Stromal cell of bone marrow (primary cell): Measurements from ENCODE around the gene CELF2.
A peak's percentile ranks its signal among the peaks of the same experiment; 100 is the strongest.

ENCODE experiments used
- DNase-seq: peaks from one replicate; pipeline ENCODE4 v3.0.0-alpha.2; 2012; ENCODE audit warnings: low read depth

CELF2 gene

DNA sequence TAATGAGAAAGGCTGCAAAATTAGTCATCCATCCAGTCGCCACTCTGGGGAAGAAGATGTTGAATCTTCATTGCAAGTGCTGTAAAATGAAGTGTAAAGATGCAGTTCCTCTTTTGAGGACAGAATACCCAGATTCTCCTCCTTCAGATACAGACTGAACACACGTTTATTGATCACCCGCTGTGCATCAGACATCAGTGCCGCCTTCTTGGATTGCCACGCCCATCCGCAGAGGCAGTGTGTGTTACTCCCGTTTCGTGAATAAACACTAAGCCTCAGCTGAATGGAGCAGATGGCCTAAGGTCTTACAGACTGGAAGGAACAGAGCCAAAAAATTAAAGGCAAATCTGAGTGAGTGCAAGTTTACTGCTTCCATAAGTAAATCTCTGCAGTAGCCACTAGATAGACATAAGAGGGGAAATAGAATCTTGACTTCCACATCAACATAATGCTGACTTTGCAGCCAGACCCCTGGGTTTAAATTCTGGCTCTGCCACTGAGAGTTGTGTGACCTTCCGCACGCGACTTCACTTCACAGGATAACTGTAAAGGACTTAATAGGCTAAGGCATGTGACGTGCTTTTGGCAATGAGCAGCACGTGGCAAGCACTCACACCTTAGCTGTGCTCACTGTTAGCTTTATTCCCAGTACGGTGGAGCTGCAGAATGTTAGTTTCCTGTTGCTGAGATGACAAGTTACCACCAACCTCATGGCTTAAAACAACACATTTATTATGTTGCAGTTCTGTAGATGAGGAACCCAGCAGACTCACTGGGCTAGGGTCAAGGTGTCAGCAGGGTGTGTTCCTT lies 285.9 kb downstream of the CELF2 start:
- no peak for DNase-seq

DNA sequence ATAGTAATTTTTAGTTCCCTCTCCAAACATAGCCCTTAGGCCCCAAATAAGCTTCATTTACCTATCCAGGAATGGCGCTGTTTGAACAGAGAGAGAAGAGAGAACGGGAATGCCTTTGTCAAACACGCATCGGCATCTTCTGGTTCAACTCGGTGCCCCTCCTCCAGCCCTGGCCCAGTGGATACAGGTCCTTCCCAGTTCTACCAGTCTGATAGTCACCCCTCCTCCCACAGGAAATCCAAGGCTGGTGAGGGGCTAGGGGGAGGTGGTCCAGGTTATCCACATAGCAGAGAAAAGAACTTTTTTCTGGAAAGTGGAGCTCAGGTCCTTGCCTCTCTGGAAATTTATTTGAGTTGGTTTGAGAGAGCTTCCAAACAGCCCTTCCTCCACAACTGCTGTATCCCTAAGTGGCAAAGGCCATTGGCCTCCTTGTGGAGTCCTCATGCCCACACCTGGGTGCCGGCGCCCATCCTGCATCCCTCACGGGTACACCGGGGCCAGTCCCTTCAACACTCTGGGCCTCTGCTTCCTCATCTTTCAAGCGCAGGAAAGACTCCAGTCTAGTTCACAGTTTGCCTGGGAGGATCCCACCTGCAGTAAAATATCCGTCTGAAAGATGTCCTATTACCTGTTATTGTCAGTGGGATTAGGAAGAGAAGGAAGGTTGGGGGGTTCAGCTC lies 287.4 kb downstream of the CELF2 start:
- no peak for DNase-seq

DNA sequence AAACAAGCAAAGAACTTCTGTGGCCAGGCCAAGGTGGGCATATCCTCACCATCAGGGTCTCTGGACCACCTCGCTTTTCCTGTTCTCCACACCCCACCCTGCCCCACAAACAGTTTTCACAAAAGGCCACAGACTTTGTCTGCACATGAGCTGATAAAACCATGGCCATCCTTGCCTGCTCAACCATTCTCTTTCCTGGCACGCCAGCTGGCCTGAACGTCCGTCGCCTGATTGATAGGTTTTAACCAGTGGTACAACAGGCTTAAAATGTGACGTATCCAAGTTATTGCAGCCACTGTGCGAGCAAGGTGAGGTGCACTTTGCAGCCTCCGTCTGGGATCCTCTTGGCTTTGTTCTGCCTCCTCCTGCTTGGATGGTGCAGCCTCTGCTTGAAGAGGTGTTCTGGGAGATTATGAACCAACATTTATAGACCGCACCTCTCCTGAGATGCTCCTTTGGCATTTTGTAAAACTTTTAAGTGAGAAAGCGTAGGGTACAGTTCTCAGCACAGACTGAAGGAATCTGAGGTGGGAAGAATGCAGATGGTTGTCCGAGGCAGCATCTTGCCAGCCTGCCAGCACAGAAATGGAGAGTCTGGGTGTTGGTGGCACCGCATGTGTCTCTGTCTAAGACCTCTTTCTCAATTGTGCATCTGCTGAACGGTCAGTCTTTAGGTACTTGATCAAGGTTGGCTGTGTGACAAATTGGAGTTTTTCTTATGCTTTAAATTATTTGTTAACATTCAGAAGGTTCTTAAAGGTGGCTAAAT lies 288.3 kb downstream of the CELF2 start:
- DNase-seq, result no peak

DNA sequence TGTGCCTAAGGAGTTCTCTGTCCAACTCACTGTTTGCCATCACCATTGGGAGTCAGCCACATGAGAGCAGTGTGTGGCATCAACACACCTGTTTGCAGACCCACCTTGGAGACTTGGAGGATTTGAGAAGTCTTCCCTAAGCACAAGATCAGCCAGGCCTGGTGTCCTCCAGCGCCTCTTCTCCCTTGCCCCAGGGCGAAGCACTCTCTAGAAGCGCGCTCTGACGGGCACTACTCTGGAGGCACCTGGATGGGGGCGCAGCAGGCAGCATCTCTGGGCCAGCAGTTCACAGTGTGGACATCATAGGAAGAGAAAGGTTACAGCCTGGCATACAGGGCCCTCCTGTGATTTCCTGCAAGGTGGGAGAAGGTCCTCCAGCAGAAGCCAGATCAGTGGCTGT lies 289.3 kb downstream of the CELF2 start:
- DNase-seq, result no peak

DNA sequence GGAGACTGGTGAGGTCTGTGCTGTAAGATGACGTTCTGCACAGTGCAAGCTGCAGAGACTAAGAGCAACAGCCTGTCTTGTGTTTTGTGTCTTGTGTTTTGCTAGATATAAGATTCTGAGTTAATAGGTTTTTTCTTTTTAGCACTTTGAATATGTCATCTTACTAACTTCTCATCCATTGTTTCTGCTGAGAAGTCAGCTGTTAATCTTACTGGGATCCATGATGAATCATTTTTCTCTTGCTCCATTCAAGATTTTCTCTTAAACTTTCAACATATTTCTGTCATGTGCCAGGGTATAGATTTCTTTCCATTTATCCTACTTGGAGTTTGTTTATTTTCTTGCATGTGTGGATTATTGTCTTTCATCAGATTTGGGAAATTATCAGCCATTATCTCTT lies 290.3 kb downstream of the CELF2 start:
- DNase-seq, result no peak

DNA sequence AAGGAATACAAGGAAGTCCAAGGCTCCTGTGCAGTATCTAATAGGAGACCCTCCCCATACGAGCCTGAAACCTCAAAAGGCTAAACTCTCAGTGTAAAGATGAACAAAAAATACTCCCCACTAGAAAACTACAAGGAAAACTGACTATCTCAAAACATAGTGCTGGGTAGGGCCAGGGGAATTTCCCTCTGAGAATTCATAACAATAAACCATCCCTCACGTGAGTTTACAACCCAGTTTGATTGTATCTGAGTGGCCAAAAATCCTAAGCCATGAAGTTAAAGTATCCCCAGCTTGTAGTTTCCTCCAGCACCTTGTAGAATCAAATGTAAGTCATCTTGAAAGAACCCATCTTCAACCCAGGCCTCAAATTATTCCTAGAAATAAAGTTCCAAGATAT lies 293.4 kb downstream of the CELF2 start:
- no peak for DNase-seq

DNA sequence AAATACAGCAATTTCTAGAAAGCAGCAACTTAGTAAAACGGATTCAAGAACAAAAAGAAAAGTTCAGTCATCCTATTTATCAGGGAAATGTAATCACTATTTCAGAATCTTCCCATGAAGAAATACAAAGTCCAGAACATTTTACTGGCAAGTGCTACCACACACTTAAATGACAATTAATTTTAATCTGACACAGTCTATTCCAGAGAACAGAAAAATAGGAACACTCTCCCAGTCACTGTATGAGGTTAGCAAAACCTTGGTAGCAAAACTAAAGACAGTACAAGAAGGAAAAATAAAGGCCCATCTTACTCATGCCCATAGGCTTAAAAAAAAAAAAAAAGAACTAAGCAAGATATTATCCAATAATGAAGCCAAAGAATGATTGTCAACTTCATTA lies 295.8 kb downstream of the CELF2 start:
- DNase-seq, result no peak

DNA sequence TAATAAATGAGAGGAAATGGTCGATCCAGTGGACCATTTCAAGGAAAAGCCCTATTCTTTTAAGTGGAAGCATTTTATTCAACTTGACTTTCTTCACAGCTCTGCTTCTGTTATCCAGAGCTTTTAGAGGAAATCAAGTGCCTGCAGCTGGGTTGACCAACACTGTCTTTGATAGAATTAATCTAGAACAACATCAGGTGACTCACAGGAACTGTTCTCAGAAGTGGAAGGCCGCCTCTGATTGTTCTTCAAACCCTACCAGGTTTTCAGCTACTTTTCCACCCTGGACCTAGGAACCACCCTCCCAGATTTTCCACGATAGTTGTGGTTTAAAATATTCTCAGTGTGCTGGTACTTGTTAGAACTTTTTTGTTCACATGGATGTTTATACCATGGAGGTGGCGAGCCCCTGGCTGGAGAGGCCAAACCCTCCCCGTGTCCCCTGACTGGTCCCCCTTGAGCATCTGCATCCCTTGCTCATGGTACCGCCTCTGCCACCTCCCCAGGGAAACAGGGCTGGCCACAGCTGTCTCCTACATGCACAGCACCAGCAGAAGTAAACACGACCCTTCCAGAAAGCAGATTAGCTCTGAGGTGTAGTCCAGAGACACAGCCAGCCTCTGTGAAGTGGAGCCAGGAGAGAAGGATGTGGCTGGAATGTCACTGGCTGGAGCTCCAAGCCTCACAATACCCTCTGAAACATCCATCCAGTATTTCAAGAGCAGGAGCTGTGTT lies 300.4 kb downstream of the CELF2 start:
- no peak for DNase-seq

DNA sequence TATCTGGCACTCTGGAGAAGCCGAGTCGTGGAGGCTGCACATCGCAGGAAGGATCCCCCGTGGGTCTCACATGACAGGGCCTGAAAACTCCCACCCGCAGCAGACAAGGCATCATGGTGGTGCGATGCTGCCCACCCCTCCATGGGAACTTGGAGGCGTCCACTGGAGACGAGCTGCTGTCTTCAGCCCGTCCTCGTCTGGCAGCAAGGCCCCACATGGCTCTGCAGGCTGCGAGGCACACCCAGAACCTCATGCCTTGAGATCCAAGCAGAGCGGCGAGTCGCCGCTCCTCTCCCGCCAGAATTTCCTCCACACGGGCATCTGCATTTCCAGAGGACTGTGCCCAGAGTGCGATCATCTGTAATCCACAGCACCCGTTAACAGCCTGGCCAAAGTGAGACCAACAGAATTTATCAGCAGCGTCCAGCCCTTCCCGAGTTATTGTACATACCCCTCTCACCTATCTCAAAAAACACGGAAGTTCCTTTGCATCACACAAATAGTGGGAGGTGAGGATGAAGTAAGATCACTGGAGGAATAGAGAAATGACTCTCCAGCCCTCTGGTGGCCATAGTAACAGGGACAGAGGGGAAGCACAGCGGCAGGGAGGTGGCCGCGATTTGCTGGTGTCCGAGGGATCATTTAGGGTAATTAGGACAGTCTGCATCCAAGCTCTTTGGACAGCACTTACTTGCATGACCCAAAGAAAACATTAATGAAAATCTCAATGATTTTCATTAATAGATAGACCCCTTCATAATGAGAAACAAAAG lies 301.3 kb downstream of the CELF2 start:
- DNase-seq, result no peak

DNA sequence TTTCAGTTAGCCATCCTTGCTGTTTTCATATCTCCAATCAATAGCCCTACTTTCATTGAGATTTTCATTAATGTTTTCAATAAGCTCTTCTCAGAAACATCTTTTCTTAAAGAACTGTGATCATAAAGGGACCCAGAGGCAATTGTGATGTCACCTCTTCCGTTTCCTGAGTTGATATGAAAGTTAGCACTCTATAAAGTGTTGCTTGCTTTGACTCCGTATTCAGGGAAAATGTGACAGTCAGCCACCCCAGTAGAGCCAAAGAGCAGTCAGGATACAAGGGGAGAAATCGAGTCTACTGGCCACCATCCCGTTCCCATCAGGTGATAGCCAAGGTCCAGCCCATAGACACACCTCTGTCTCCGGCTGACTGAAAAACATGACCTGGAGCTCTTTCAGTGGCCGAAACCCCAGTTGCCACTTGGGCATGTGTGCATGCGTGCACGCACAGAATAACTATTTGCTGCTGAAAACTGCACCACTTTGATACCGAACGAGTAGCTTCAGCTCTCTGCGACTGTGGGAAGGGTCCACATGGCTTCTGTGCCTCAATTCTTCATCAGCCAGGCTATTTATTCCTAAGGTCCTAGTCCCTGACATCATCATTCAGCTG lies 302.4 kb downstream of the CELF2 start:
- no peak for DNase-seq

DNA sequence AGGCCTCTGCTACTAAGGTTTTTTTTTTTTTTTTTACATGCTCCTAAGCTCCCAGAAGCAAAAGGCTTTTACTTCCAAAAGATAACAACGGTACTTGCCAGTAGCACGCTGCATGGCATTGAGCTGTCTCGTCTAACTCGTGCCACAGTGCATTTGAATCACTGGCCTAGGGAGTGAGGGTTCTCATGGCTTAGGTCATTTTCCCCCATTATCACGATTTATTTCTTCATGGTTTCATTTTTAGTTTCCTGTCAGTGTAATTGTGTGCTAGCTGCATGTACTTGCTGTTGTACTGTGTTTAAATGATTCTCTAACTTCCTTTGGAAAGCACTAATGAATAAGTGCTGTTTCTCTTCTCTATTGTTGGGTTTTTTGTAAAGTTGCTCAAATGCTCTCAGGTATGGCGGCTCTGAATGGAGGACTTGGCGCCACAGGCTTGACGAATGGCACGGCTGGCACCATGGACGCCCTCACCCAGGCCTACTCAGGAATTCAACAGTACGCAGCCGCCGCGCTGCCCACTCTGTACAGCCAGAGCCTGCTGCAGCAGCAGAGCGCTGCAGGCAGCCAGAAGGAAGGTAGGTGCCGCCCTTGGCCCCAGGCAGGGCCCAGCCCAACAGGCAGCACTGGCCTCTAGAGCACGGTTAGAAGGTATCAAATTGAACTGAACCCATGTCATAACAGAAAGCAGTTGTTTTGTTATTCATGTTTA lies 303.3 kb downstream of the CELF2 start:
- no peak for DNase-seq

DNA sequence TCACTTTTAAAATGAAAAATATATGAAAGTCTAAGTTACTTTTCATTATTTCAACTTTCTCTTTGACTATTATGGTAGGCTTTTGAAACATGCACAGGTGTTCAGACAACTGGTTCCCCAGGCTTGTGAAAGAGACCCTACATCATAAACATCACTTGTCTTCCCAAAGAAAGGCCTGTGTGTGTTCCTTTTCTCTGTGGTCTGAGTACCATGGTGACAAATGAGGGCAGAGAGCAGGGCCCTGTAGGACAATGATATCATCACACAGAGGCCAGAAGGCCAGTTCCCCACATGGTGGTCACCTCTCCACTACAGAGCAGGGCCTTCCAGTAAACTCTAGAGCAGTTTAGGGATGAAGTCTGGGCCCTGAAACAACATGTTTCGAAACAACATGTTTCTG lies 305.0 kb downstream of the CELF2 start:
- no peak for DNase-seq

DNA sequence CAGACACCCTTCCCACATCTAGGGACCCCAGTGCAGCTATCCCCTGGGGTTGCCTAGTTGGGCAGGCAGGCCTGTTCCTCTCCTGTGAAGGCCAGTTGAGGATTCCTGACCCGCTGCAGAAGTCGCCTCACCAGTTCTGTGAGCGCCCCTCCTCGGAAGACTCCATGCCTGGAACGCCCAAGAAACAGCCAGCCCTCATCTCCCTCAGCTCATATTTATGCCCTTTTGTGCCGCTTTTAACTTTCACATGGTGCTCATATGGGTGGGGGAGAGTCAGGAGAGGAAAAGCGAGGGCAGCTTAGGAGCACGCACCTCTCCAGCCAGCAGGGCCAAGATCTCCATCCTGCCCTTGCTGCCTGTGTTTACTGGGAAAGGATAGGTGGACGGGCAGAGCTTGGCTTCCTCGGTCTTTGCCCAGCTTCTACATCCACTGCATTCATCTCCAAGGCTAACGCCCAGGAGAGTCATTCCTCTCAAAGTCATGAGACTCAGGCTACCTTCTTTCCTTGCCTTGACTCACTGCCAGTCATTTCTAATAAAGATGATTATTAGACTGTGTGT lies 307.2 kb downstream of the CELF2 start:
- no peak for DNase-seq

DNA sequence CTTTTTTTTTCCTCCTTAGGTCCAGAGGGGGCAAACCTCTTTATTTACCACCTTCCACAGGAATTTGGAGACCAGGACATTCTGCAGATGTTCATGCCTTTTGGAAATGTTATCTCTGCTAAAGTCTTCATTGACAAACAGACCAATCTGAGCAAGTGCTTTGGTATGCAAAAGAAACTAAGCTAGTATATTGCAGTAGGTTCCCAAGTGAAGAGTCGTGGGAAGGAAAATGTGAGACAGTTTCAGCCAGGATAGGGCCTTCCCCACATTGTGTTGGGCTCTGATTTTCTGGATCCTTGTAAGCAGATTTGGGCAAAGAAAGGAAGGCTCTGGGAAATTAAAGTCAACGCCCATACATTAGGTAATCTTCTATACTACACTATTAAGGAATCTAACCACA lies 308.1 kb downstream of the CELF2 start:
- peak; percentile 25 for DNase-seq

DNA sequence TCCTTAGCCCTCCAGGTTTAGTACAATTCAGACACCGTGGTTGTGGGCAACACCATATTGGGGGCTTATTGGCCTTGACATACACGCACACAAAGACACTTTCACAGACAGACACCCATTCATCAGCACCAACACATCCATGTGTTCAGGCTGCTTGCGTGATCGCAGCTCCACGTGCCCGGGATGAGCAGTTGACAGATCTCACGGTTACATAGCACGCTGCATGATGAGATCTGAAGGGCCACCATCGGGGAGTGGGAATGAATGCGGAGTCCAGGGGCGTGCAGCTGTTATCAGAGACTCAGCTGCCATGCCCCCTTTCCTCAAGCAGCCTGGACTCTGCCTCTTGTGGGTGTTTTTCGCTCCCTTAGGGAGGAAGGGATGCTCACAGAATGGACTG lies 308.6 kb downstream of the CELF2 start:
- no peak for DNase-seq

DNA sequence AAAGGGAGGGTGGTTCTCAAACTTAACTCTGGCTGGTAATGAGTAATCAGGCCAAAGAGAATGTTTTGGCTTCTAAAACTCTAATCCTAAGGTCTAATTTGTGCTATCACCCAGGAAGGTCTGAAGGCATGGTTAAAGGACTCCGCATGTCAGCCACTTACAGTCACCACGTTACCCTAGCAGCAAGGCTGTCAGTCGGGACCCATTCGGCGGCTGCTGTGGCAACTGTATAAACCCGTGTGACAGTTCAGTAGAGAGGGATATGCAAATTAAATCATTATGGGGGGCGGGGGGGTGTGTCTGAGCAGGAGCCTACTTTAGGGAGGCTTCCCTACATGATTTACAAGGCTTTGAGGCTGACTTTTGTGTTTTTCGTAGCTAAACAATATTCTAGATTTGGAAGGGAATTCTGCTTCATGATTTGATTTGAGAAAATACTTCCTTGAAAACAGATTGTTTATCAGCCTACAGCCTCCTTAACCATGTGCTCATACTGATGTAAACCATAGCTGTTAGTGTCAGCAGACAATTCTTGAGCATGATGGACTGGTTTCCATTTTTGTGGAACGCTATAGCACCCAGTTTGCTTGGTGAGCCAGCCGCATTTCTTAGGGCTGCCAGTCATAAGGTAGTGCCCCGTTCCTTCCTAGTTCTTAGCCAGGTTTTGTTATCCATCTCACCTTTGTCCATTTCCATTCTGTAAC lies 309.4 kb downstream of the CELF2 start:
- DNase-seq, result no peak

DNA sequence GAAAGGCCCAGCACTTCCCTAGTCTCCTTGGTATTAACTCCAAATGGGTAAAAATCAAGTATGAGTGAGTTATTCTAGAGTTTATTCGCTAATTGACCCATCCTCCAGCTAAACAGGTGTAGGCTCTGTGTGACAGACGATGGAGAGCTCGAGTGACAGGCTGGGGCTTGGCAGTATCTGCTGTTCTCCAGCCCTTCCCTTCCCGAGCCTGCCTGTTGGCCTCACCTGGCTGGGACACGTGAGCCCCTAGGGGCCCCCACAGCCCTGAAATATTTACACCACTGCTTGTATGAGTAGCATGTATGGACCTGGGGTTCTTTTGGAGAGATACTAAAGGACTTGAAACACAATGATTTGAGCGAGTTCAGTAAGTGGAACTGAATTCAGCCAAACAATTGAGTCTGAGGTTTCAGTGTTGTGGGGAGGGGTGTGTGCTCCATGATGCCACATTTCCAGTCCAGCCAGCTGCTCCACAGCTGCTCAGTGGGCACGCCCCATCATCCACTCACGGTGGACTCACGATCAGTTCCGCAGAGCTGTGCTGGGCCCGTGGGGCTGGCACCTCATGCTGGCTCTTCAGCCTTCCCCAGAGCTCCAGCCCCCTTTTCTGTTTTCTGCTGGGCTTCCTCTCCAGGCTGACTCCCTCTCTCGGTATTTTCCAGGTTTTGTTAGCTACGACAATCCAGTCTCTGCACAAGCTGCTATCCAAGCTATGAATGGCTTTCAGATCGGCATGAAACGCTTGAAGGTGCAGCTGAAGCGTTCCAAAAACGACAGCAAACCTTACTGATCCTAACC lies 310.8 kb downstream of the CELF2 start:
- DNase-seq, result no peak

DNA sequence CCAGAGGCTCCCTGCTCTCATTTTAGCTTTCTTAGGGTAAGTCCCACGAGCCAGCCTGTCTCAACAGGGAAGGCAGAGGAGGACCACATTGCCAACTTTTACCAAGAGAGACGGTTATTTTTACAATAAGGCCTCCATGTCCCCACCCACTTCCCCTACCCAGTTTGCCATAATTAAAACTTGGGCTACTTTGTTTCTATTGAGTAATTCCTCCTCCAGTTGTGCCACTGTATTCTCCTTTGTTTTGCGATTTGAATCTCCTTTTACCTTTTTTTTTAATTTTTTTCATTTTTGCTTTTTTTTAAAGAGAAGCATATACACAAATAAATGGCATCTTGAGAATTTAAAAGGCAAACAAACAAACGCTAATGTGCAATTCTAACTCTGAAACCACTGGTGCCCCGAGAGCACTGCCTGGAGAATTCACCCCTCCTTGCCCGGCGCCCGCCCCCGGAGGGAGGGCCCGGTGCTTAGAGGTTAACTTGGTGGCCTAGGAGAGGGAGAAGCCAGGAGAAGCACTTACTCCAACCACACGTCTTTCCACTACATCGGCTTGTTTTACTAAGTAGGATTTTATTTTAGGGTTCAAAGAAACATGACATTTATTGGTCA lies 311.5 kb downstream of the CELF2 start:
- DNase-seq, result no peak
